BJ (cell line): Measurements from ENCODE around the gene COL4A1. TPM values are rescaled to one million over a fixed set of nuclear protein-coding genes. Genes with fewer than 3 reads are reported as not detected.

ENCODE experiments used
- CTCF ChIA-PET: fragments of 350-600 bp; formaldehyde crosslinking; extraction: SDS; loops from one replicate; lab custom pipeline; 2021; ENCODE audit warnings: antibody characterized with exemption, inconsistent platforms; lab: Yijun Ruan, JAX
- POLR2A ChIA-PET: fragments of 300-600 bp; sonication (Branson Sonifier 250); formaldehyde crosslinking; extraction: SDS; loops from one replicate; lab custom pipeline; 2021; ENCODE audit warnings: antibody characterized with exemption; lab: Charles Lee
- DNase-seq: peaks from one replicate; pipeline ENCODE4 v3.0.0-alpha.2; 2011; ENCODE audit warnings: low read depth
- H3K27me3 ChIP-seq: 2 replicates; pipeline ENCODE4 v1.6.0; 2011; ENCODE audit warnings: low read length; ENCODE audit not compliant: control insufficient read depth, insufficient read depth
- H3K36me3 ChIP-seq: 2 replicates; pipeline ENCODE4 v1.5.1; 2011; ENCODE audit warnings: low read length; ENCODE audit not compliant: control insufficient read depth, insufficient read depth
- H3K4me3 ChIP-seq: 2 replicates; pipeline ENCODE4 v1.5.1; 2011; ENCODE audit warnings: low read depth, mild to moderate bottlenecking, control low read depth, low read length
- polyA plus RNA-seq: library from polyadenylated mRNA; depleted of rRNA; stranded (reverse); fragments of >200 nt; gene quantifications from 2 replicates; pipeline ENCODE4 v1.2.3, GENCODE V29; 2011
- TF ChIP-seq, protein P1 (sequence below): IDR thresholded peaks from 2 replicates; pipeline ENCODE4 v1.5.1; 2011; ENCODE audit warnings: low read depth, mild to moderate bottlenecking, control low read depth, inconsistent platforms, low read length, moderate library complexity; ENCODE audit not compliant: insufficient read depth

The COL4A1 gene
- polyA plus RNA-seq, 1 experiment, result 375 TPM

DNA sequence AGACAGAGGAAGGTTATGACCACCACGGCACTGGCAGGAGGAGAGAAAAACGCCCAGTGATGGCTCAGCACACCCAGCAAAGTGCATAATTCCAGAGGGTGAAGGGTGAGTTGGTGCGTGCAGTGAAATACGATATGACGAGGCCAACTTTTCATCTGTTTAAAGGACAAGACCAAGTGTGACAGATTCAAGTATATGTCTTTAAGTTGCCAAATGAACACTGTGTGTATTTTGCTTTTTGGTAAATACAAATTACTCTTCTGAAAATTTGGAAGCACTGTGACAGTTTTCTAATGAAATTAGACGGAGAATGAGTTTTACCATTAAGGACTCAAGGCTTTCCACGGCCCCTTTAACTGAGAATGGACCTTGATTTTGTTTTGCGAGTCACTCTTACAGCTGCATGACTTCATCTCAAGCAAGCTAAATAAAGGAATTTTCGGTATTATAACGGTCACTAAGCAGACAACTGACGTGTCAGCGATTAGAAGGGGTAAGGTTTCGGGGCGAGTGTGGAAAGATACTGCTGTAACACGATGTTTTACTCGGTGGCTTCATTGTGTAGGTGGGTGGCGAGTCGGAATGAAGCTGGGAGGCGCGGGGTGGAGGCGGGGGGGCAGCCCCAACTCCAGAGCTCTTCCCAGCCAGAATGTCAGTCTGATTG, 23.0 kb upstream of the COL4A1 start:
- no peak for DNase-seq
- ChIA-PET CTCF (interaction anchor here (0.9 kb wide), 1 partner anchor 82 kb away, joined by 3 read pairs; no protein-coding TSS in a partner anchor), POLR2A (no interaction called here)
- H3K4me3 ChIP-seq, result no peak overlapping the region
- H3K27me3 ChIP-seq, result no peaks in the 10 kb centered on the region
- H3K36me3 ChIP-seq, result no peaks in the 10 kb centered on the region
- TF ChIP-seq, protein P1, sequence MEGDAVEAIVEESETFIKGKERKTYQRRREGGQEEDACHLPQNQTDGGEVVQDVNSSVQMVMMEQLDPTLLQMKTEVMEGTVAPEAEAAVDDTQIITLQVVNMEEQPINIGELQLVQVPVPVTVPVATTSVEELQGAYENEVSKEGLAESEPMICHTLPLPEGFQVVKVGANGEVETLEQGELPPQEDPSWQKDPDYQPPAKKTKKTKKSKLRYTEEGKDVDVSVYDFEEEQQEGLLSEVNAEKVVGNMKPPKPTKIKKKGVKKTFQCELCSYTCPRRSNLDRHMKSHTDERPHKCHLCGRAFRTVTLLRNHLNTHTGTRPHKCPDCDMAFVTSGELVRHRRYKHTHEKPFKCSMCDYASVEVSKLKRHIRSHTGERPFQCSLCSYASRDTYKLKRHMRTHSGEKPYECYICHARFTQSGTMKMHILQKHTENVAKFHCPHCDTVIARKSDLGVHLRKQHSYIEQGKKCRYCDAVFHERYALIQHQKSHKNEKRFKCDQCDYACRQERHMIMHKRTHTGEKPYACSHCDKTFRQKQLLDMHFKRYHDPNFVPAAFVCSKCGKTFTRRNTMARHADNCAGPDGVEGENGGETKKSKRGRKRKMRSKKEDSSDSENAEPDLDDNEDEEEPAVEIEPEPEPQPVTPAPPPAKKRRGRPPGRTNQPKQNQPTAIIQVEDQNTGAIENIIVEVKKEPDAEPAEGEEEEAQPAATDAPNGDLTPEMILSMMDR, result no peak

GRCh38 chr13:110329258-110329657, 22.3 kb upstream of the COL4A1 start:
- Histone ChIP-seq H3K27me3 (no peaks in the 10 kb centered on the region), H3K4me3 (no peak overlapping the region), H3K36me3 (no peaks in the 10 kb centered on the region)
- TF ChIP-seq, protein P1, result no peak
- ChIA-PET CTCF (interaction anchor here (1.1 kb wide), 1 partner anchor 10 kb away, joined by 3 read pairs; no protein-coding TSS in a partner anchor), POLR2A (no interaction called here)
- DNase-seq, result no peak

DNA sequence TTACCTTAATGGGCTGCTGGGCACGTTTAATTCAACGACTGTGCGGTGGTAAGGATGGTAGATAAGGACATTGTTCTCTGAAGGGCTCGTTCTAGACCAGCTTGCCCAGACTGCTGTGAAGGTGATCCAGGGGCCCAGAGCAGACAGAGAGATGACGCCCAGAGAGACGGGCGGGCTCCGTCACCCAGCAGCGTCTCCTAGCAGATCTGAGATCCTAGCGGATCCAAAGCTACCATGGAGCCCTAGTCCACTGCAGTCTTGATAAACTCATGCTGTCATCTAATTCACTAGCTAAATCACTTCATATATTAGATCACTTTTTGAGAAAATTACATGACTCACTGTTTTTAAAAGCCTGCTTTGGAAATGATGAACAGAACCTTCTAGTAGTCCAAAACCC, 21.6 kb upstream of the COL4A1 start:
- TF ChIP-seq, protein P1, result no peak
- ChIA-PET CTCF (interaction anchor here (1.1 kb wide), 1 partner anchor 10 kb away, joined by 3 read pairs; no protein-coding TSS in a partner anchor), POLR2A (no interaction called here)
- no peaks in the 10 kb centered on the region for H3K36me3 ChIP-seq
- DNase-seq, result no peak
- H3K4me3 ChIP-seq, result no peak overlapping the region
- no peaks in the 10 kb centered on the region for H3K27me3 ChIP-seq

DNA sequence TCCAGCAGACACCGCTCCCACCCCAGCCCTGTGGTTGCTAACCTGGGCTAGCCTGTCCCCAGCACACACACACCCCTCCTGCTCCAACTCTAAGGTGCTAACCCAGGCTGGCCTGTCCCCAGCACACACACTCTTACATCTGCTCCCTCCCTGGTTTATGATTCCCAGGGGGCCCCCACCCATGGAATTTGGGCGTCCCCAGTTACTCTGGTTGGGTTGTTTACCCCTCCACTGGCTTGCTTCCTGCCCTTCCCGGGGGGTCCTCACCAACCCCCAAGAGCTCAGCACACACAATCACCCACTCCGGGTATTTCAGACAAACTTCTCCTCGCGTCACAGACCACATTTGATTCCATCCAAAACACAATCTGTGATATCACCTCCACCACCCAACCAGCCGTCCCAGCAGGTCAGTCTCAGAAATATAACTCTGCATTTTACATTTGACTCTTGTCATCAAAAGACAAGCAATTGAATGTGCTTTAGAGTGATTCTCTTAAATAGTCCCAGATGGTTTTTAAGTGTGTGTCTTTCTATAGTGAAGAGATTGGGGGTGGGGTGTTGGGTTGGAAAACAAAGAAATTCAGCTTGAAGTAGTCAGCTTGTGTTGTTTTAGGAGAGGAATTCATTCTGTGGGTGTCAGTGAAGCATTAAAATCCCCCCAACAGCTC, 20.2 kb upstream of the COL4A1 start:
- TF ChIP-seq, protein P1, result no peak
- CTCF ChIA-PET, result interaction anchor here (0.8 to 1.0 kb wide), 3 partner anchors 10 to 17 kb away, joined by 3 read pairs; no protein-coding TSS in a partner anchor
- Histone ChIP-seq H3K36me3 (no peaks in the 10 kb centered on the region), H3K27me3 (no peaks in the 10 kb centered on the region), H3K4me3 (no peak overlapping the region)
- DNase-seq, result no peak
- POLR2A ChIA-PET, result no interaction called here

- DNase-seq, result no peak
- TF ChIP-seq, protein P1, result no peak
- ChIA-PET POLR2A (no interaction called here), CTCF (interaction anchor here (0.9 to 1.0 kb wide), 2 partner anchors 14 to 79 kb away, joined by 3 read pairs; no protein-coding TSS in a partner anchor)
- H3K4me3 ChIP-seq, result no peak overlapping the region
- no peaks in the 10 kb centered on the region for H3K36me3 ChIP-seq
- no peaks in the 10 kb centered on the region for H3K27me3 ChIP-seq
These were observed 19.4 kb upstream of the COL4A1 start for GRCh38 chr13:110326263-110326904.
